GM10248 (cell line): ENCODE measurements around the gene TMEM269.

Experiments used
- CTCF ChIA-PET: fragments of 300-600 bp; sonication (Branson Sonifier 250); formaldehyde crosslinking; extraction: SDS; loops from one replicate; lab custom pipeline; 2021; ENCODE audit warnings: antibody characterized with exemption; lab: Yijun Ruan, JAX
- POLR2A ChIA-PET: fragments of 350-650 bp; sonication (Branson Sonifier 250); formaldehyde crosslinking; extraction: SDS; loops from one replicate; lab custom pipeline; 2020; ENCODE audit warnings: antibody characterized with exemption; lab: Yijun Ruan, JAX
- DNase-seq: peaks from one replicate; pipeline ENCODE4 v3.0.0; 2012; ENCODE audit errors: extremely low spot score
- CTCF ChIP-seq: IDR thresholded peaks from 2 replicates; pipeline ENCODE4 v1.5.1; 2012; ENCODE audit warnings: mild to moderate bottlenecking, low read depth; ENCODE audit errors: extremely low read depth, missing control alignments, control extremely low read depth

Gene TMEM269

GRCh38 chr1:42753070-42753469 is 31.7 kb upstream of the TMEM269 start:
- POLR2A ChIA-PET: interaction anchor here (1.4 kb wide), 1 partner anchor 14 kb away, joined by 3 read pairs; the partner anchor contains the start of genes C1orf50 and P3H1
- no peak for DNase-seq
- CTCF ChIA-PET: interaction anchor here (1.2 to 1.7 kb wide), 3 partner anchors 9 to 19 kb away, joined by 3 to 7 read pairs (median 6); partner anchors contain the start of genes C1orf50 and P3H1
- no peak for TF ChIP-seq CTCF

- CTCF ChIA-PET: interaction anchor here (0.8 to 5.5 kb wide), 13 partner anchors 9 to 583 kb away, joined by 3 to 39 read pairs (median 3); partner anchors contain the start of genes C1orf50 and P3H1
- POLR2A ChIA-PET: interaction anchor here (1.4 kb wide), 1 partner anchor 10 kb away, joined by 4 read pairs; the partner anchor contains the start of genes C1orf50 and P3H1
- peak; percentile 74 for DNase-seq
- TF ChIP-seq CTCF: peak; percentile 63
Observed at GRCh38 chr1:42756956-42757891, 27.6 kb upstream of the TMEM269 start.

GRCh38 chr1:42757892-42758275 is 26.9 kb upstream of the TMEM269 start:
- DNase-seq: no peak
- ChIA-PET POLR2A (no interaction called here), CTCF (interaction anchor here (0.8 to 5.5 kb wide), 8 partner anchors 10 to 584 kb away, joined by 3 to 39 read pairs (median 4); partner anchors contain the start of genes C1orf50 and P3H1)
- TF ChIP-seq CTCF: no peak

- ChIA-PET CTCF (interaction anchor here (2.7 to 5.5 kb wide), 3 partner anchors 10 to 315 kb away, joined by 12 to 39 read pairs (median 35); partner anchors contain the start of genes C1orf50 and P3H1), POLR2A (interaction anchor here (1.1 kb wide), 1 partner anchor 8 kb away, joined by 3 read pairs; the partner anchor contains the start of genes C1orf50 and P3H1)
- no peak for DNase-seq
- TF ChIP-seq CTCF: no peak
Observed at GRCh38 chr1:42758641-42759040, 26.1 kb upstream of the TMEM269 start.

- no peak for TF ChIP-seq CTCF
- POLR2A ChIA-PET: interaction anchor here (1.1 kb wide), 1 partner anchor 8 kb away, joined by 3 read pairs; the partner anchor contains the start of genes C1orf50 and P3H1
- CTCF ChIA-PET: interaction anchor here (1.0 to 5.5 kb wide), 4 partner anchors 9 to 314 kb away, joined by 3 to 39 read pairs (median 24); partner anchors contain the start of genes C1orf50 and P3H1
- no peak for DNase-seq
Observed at GRCh38 chr1:42759114-42759513, 25.7 kb upstream of the TMEM269 start.

GRCh38 chr1:42761567-42761966 is 23.2 kb upstream of the TMEM269 start:
- POLR2A ChIA-PET: no interaction called here
- DNase-seq: no peak
- CTCF ChIA-PET: interaction anchor here (1.6 to 5.5 kb wide), 4 partner anchors 9 to 587 kb away, joined by 4 to 35 read pairs (median 10); no protein-coding TSS in a partner anchor
- no peak for TF ChIP-seq CTCF
